GM19372 (cell line): ENCODE data around the gene PHOSPHO2.
"Not testable (repeated sequence)": the region's sequence is repeated elsewhere in the genome, so short reads cannot be mapped to it uniquely, and the experiment has no call there.

Source experiments
- ATAC-seq: cut with Tn5 transposase; IDR thresholded peaks from one replicate; pipeline ENCODE4 v1.9.1; 2021; ENCODE audit warnings: mild to moderate bottlenecking, low read depth, moderate library complexity; ENCODE audit not compliant: unreplicated experiment

The PHOSPHO2 gene

DNA sequence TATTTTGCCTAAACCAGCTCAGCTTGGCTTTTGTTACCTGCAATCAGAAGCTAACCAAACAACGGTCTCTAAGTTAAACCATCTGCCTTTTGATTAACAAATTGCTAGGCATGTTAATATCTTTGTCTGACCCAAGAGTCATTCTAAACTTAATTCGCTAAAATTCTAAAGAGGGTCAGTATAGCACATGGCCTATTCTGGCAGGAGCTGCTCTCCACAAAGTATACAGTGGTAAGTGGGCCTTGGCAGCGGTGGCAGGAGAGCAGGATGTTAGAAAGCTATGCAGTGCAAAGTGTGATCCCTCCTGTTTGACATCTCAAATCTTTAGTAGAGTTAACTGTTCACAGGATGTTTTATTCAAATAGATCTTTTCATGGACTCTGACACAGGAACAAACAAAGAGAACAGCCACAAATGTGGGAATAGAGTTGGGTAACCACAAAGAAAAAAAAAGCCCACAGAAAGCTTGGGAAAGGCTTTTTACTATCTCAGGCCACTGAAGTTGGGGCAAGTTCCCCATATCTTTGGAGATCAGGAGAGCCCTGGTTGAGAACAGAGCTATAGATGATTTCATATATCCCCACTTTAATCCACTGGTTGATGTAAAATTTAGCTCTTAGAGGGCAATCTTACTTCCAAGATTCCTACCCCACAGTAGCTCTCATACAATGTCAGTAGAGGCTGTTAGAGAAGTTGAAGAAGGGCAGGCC, 10.7 kb upstream of the PHOSPHO2 start:
- no peak for ATAC-seq

DNA sequence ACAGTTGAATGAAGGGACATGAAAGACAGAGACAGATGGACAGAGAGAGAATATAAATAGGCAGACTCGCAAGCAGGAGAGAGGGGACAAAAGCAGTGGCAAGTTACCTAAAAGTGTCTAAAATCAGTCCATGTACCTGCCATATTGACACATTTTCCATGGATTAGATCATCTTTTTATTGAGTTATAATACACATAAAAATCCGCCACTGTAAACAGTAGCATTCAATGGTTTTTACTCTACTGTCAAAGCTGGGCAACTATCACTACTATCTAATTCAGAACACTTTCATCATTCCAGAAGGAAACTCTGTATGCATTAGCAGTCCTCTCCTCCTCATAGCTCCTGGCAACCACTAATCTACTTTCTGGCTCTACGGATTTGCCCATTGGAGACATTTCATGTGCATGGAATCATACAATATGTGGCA, 10.1 kb upstream of the PHOSPHO2 start:
- ATAC-seq, result no peak

DNA sequence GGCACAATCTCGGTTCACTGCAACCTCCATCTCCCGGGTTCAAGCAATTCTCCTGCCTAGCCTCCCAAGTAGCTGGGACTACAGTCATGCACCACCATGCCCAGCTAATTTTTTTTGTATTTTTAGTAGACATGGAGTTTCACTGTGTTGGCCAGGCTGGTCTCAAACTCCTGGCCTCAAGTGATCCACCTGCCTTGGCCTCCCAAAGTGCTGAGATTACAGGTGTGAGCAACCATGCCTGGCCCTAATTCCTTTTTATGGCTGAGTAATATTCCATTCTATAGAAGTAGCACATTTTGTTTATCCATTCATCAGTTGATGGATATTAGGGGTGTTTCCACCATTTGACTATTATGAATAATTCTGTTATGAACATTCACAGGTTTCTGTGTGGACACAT, 9.6 kb upstream of the PHOSPHO2 start:
- ATAC-seq, result not testable (repeated sequence)

DNA sequence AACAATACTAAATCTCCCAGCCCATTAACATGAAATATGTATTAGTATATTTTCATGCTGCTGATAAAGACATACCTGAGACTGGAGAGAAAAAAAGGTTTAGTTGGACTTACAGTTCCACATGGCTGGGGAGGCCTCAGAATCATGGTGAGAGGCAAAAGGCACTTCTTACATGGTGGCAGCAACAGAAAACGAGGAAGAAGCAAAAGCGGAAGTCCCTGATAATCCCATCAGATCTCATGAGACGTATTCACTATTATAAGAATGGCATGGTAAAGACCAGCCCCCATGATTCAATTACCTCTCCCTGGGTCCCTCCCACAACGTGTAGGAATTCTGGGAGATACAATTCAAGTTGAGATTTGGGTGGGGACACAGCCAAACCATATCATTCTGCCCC, 7.4 kb upstream of the PHOSPHO2 start:
- ATAC-seq, result not testable (repeated sequence)

DNA sequence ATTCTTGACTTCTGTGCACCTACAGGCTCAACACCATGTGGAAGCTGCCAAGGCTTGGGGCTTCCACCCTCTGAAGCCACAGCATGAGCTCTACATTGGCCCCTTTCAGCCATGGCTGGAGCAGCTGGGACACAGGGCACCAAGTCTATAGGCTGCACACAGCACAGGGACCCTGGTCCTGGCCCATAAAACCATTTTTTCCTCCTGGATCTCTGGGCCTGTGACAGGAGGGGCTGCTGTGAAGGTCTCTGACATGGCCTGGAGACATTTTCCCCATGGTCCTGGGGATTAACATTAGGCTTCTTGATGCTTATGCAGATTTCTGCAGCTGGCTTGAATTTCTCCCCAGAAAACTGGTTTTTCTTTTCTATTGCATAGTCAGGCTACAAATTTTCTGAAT, 6.3 kb upstream of the PHOSPHO2 start:
- not testable (repeated sequence) for ATAC-seq

DNA sequence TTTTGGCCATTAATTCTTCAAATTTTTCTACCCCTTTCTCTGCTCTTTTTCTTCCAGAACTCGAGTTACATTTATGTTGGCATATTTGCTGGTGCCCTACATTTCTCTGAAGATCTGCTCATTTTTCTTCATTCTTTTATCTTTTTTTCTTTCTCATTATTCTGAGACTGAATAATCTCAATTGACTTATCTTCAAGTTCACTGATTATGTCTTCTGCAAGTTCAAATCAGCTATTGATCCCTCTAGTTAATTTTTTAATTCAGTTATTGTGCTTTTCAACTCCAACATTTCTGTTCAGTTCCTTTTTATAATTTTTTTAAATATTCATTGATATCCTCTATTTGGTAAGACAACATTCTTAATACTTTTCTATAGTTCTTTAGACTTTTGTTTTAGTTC, 3.3 kb upstream of the PHOSPHO2 start:
- ATAC-seq, result no peak

DNA sequence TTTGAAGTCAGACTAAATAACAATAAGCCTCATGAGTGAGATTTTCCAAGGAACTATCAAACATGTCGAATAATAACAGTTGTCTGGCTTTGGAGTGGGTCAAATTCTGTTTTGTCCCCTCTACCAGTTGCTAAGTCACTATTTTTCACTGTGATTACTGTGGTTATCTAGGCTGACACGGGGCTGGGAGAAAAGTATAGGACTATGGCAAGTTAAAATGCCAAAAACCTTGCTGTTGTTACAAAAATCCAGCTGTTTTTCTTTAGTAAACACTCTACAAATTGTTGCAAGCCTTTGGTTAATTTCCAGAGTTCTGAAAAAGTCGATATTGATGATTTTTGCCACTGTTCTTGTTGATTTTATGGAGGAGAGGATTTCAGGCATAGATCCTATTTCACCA, 1.6 kb upstream of the PHOSPHO2 start:
- no peak for ATAC-seq

DNA sequence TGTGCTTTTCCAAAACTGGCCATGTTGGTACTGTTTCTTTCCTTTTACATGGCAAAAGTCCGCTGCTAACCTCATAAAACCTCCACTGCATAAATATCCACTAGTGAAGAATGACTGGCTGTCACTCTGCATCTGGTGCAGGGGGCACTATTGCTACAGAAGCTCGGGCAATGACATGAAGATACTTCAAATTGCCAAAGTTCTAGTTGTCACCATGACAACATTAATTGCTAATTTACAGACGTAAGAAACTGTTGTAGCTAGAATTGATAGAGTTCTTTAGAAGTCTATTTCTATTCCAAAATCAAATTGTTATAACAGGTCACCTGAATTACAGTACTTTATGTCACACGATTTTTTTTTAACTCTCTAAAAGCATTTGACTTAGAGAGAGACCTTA, 909 bp upstream of the PHOSPHO2 start:
- ATAC-seq, result no peak

DNA sequence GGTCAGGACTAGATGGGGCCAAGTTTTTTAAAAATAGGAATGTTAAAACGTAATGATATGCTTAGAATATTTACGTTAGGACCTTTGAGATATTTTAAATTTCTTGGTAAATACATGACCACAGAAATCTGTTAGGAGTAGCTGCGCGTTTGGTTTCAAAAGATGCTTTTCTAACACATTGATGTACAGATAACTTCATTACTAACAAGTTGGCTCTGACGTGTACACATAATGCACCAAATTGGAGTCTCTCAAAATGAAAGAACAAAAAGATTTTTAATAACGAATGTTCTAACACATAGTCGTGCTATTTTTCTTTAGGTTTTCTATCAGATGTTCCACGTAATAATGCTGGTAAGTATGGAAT, 608 bp downstream of the PHOSPHO2 start:
- no peak for ATAC-seq

DNA sequence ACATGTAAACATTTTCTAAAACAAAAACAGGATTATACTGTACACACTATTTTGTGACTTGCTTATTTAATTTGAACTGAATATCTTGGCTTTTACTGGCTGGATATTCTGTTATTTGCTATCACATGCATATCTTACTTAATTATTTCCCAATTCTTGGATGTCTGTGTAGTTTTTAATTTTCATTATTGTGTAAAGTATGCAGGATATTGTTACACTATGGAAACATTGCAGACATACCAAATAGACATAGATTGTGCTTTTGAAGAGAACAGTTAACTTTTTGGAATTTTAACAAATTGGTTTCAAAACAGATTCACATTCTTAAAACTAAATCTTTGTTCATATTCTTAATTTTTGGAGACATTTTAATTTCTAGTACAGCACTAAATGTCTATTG, 2.1 kb downstream of the PHOSPHO2 start:
- ATAC-seq, result no peak

DNA sequence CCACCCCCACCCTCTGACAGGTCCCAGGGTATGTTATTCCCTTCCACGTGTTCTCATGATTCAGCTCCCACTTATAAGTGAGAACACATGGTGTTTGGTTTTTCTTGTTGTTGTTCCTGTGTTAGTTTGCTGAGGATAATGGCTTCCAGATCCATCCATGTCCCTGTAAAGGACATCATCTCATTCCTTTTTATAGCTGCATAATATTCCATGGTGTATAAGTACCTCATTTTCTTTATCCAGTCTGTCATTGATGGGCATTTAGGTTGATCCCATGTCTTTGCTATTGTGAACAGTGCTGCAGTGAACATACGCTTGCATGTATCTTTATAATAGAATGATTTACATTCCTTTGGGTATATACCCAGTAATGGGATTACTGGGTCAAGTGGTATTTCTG, 4.9 kb downstream of the PHOSPHO2 start:
- ATAC-seq, result not testable (repeated sequence)

DNA sequence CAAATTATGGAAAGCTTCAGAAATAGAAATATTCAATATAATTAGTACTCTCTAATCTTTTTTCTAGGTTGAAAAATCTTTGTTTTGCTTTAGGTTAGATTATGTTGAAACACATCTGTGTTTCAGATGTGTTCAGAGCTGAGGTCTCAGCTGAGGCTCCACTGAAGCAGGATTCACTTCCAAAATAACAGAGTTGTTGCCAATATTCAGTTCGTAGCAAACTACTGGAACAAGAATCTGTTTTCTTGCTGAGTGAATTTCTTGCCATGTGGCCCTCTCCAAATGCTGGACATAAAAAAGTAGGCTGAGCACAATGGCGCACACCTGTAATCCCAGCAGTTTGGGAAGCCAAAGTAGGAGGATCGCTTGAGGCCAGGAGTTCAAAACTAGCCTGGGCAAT, 8.7 kb downstream of the PHOSPHO2 start:
- ATAC-seq, result no peak

DNA sequence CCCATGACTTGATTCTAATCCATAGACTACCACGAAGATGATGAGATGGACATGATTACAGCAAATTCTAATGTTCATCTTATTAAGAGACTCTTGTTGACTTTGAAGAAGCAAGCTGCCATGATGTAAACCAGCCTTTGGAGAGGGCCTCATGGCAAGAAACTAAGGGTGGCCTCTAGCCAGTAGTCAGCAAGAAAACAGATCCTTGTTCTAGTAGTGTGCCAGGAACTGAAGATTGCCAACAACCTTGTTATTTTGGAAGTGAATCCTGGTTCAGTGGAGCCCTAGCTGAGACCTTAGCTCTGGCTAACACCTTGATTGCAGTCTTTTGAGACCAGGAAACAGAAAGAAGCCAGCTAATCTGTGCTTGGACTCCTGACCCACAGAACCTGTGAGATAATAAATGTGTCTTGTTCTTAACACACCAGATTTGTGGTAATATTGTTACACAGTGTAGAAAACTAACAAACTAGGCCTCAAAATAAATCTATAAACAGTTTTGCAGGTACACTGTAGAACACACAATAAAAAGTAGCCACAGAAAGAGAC, 10.0 kb downstream of the PHOSPHO2 start:
- ATAC-seq, result no peak

DNA sequence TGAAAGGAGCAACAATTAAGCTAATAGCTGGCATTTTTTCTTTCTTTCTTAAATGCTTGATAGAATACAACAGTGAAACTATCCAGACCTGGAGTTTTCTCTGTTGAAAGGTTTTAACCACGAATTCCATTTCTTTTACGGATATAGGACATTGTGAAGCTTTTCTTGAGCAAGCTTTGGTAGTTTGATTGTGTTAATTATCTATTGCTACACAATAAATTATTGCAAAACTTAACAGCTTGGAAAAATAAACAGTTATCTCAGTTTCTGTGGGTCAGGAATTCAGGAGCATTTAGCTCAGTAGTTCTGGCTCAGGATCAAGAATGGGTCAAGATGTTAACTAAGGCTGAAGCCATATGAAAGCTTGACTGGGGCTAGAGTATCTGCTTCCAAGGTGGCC, 11.7 kb downstream of the PHOSPHO2 start:
- ATAC-seq, result no peak

DNA sequence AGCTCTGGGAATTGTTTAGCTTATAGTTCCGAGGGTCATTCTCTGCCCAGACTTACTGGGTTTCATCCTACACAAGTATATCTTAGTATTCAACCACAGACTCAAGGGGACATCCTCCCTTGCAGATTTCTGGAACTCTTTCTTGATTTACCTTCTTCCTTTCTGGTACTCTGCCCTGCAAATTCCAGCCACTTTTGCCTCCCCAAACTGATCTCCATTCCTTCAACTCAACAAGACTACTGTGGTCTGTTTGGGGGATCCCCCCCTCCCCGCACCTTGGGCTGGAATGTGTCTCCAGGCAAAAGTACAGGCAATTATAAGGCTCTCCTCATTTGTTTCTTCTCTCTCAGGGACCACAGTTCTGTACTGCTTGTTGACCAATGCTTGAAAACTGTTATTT, 13.4 kb downstream of the PHOSPHO2 start:
- no peak for ATAC-seq

DNA sequence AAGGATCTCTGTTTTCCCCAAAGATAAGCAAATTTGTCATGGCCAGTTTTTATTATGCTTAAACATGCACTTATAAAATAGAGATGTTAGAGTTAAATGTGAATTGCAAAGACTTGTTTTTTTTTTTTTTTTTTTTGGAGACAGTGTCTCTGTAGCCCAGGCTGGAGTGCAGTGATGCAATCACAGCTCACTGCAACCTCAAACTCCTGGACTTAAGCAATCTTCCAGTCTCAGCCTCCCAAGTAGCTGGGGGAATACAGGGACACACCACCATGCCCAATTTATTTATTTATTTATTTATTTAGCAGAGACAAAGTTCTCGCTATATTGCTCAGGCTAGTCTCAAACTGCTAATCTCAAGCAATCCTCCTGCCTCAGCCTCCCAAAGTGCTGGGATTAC, 15.1 kb downstream of the PHOSPHO2 start:
- ATAC-seq, result no peak

DNA sequence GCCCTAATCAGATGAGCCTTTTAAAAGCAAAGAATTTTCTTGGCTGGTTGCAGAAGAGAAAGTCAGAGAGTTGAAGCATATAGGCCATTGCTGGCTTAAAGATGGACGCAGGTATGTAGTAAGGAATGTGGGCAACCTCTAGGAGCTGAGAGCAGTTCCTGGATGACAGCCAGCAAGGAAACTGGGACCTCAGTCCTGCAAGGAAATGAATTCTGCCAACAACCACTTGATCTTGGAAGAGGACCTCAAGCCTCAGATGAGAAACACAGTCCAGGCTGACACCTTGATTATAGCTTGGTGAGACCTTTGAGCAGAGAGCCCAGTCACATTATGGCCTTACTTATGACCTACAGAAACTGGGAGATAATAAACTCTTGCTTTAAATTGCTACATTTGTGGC, 15.7 kb downstream of the PHOSPHO2 start:
- no peak for ATAC-seq

DNA sequence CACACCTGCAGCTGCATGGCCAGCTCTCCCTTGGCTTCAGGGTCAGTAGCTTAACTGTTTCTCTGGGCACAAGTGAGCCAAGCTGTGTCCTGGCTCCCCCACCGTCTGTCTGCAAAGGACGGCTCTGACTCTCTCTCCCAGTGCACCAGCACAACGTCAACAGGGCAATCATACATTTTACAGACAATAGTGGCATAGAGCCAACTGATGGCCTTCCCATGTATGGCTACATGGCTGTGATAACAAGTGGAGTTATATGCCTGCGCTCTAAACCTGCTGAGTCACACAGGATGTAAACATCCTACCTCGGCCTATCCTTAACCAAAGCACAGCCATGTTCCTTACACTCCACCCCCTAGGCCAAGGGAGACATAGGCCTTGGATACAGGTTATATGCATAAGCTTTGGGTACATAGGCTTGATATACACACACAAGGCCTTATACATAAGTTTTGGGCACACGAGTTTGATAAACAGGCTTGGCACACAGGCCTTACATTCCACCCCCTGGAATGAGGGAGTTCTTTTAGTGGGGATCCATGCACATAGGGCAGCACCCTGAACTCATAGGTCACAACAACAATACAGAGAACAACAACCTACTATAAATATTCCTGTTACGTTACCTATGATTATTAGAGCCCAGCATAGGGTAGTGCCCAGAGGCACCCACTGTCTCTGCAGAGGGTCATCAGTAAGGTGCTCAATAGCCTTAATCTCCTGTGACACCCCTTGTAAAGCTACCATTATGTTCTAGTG, 17.7 kb downstream of the PHOSPHO2 start:
- no peak for ATAC-seq

DNA sequence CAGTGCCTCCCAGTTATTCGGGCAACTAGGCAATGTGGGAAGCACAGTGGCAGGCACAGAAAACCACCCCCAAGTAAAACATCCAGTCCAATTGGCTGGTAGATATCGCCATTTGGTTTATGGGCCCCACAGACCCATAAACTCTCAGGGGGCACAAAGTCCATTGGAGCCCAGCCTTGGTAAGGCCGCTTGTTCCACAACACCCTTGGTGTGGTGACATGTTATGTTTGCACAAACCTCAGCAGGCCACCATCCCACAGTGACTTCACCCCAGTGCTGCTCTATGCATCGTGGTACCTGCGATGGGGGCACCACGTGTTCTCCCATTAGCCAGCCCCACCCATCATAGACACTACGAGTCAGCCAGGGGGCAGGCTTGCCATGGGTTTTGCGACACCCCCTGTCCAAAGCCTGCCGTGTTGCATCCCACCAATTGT, 18.5 kb downstream of the PHOSPHO2 start:
- ATAC-seq, result no peak

DNA sequence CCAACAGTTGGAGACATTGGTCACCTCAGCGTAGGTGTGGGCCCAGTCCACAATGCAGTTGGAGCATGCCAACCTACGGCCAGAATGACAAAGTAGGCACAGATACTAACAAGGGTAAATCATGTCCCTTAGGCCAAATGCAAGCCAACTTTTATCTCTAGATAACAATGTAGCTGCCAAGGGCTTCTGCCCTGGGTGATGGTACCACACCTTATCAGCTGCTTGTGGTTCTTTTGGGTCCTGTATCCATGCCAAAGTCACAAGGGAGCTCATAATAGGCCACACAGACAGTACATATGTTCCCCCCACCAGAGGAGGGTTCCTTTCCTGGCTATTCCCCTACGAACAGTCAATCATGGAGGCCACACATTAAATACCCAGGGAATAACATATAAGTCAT, 19.1 kb downstream of the PHOSPHO2 start:
- no peak for ATAC-seq

DNA sequence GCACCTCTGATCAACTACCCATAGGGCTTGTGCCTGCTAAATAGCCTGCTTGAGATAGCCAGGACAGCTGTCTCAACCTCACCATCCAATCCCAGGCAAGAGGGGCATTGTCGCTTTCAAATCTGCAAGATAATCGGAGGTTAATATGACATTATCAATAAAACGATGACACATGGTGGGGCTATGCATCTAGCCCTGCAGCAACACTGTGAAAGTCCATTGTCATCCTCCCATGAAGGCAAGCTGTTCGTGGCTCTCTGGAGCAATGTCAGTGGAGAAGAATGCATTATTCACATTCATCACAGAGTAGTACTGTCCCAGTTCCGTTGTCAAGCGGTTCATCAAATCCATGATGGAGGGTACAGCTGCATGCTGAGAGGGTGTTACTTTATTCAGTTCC, 20.4 kb downstream of the PHOSPHO2 start:
- no peak for ATAC-seq
